HepG2 (cell line): ENCODE results near the gene TAAR5. TPM values are rescaled to one million over a fixed set of nuclear protein-coding genes. Genes with fewer than 3 reads are reported as not detected.

Source experiments
- ATAC-seq: fragments of 200-7000 bp; cut with Tn5 transposase; 3 replicates; pipeline ENCODE4 v1.9.1; 2020; ENCODE audit warnings: mild to moderate bottlenecking, moderate library complexity
- BruUV-seq: library from RNA; stranded (reverse); fragments of 400-500 nt; replicated peaks from 2 replicates; lab custom pipeline; 2021; lab: Mats Ljungman, UMichigan
- CTCF ChIA-PET: fragments of 300-600 bp; formaldehyde crosslinking; extraction: SDS; loops from one replicate; lab custom pipeline; 2021; ENCODE audit warnings: low total read pairs, inconsistent platforms, low intra/inter-chr PET ratio; lab: Yijun Ruan, JAX
- POLR2A ChIA-PET: fragments of 350-600 bp; sonication (Branson Sonifier 250); formaldehyde crosslinking; loops from one replicate; lab custom pipeline; 2020; ENCODE audit warnings: antibody characterized with exemption, inconsistent platforms; lab: Yijun Ruan, JAX
- DNase-seq: peaks from one replicate; pipeline ENCODE4 v3.0.0-alpha.2; 2015; ENCODE audit warnings: low spot score
- FAIRE-seq: peaks from 3 replicates; lab custom pipeline; 2011; peaks lifted over from hg19 to GRCh38; lab: Jason Lieb, UNC
- H2AFZ ChIP-seq: one replicate; pipeline ENCODE4 v1.6.1; 2011; ENCODE audit warnings: low read length, inconsistent platforms
- H3K27ac ChIP-seq: fragments of 300-600 bp; 3 replicates; pipeline ENCODE4 v1.8.0; 2011; ENCODE audit warnings: mixed run types, mild to moderate bottlenecking, mixed read lengths, low read length, inconsistent platforms; ENCODE audit not compliant: insufficient read depth; ENCODE audit errors: extremely low read length
- H3K27me3 ChIP-seq, 2 experiments: fragments of 200-600 bp in 1 of 2; 2 replicates in 1 of 2; 3 replicates in 1 of 2; pipeline versions ENCODE4 v1.6.0 to v1.8.0; 2011; ENCODE audit warnings: low read length in 2 of 2, mild to moderate bottlenecking in 2 of 2, moderate library complexity in 2 of 2, inconsistent platforms in 1 of 2; ENCODE audit not compliant: insufficient read depth in 2 of 2, control insufficient read depth in 1 of 2
- H3K36me3 ChIP-seq, 2 experiments: fragments of 200-600 bp in 1 of 2; replicated peaks in 1 of 2; 2 replicates in 1 of 2; 3 replicates in 1 of 2; pipeline versions ENCODE4 v1.5.1 to v1.8.0; 2011; ENCODE audit warnings: low read length in 2 of 2, inconsistent platforms in 1 of 2; ENCODE audit not compliant: insufficient read depth in 2 of 2, control insufficient read depth in 1 of 2
- H3K4me1 ChIP-seq: 2 replicates; pipeline ENCODE4 v1.5.1; 2012; ENCODE audit warnings: low read length, inconsistent platforms; ENCODE audit not compliant: insufficient read depth
- H3K4me2 ChIP-seq: 2 replicates; pipeline ENCODE4 v1.6.0; 2011; ENCODE audit warnings: low read depth, low read length, inconsistent platforms
- H3K4me3 ChIP-seq, 3 experiments: fragments of 200-600 bp in 1 of 3; sonication (generic), shearing (Covaris generic) in 1 of 3; replicated peaks in 1 of 3; 2 replicates each; pipeline ENCODE4 v1.5.1; 2011 to 2016; ENCODE audit warnings: low read length in 3 of 3, inconsistent platforms in 2 of 3, low read depth in 2 of 3, mild to moderate bottlenecking in 2 of 3, control low read depth in 1 of 3, mixed read lengths in 1 of 3; ENCODE audit not compliant: insufficient read depth in 1 of 3
- H3K79me2 ChIP-seq: one replicate; pipeline ENCODE4 v1.6.1; 2011; ENCODE audit warnings: low read length, inconsistent platforms; ENCODE audit not compliant: insufficient read depth
- H3K9ac ChIP-seq: 2 replicates; pipeline ENCODE4 v1.6.0; 2011; ENCODE audit warnings: mild to moderate bottlenecking, low read depth, low read length, inconsistent platforms; ENCODE audit not compliant: insufficient read depth
- H3K9me3 ChIP-seq: 2 replicates; pipeline ENCODE4 v1.5.1; 2012; ENCODE audit warnings: mild to moderate bottlenecking, low read length
- H4K20me1 ChIP-seq: 2 replicates; pipeline ENCODE4 v1.6.0; 2011; ENCODE audit warnings: inconsistent platforms, mild to moderate bottlenecking, low read length, moderate library complexity; ENCODE audit not compliant: insufficient read depth
- ATAD3A ChIP-seq: sonication (generic); formaldehyde crosslinking; IDR thresholded peaks from 2 replicates; pipeline ENCODE4 v1.4.0; 2020; ENCODE audit warnings: missing genetic modification reagents
- CENPX ChIP-seq: sonication (generic); formaldehyde crosslinking; IDR thresholded peaks from 2 replicates; pipeline ENCODE4 v1.9.0; 2021; ENCODE audit warnings: mild to moderate bottlenecking, missing genetic modification reagents, moderate library complexity
- GABPB1 ChIP-seq: IDR thresholded peaks from 2 replicates; pipeline ENCODE4 v1.6.1; 2016; ENCODE audit warnings: mild to moderate bottlenecking, missing genetic modification reagents, moderate library complexity, missing compliant biosample characterization
- GZF1 ChIP-seq: sonication (generic); formaldehyde crosslinking; IDR thresholded peaks from 2 replicates; pipeline ENCODE4 v1.5.1; 2020; ENCODE audit warnings: mild to moderate bottlenecking, missing genetic modification reagents
- HMG20B ChIP-seq: conservative IDR thresholded peaks from 2 replicates; pipeline ENCODE4 v1.6.1; 2016; ENCODE audit warnings: missing genetic modification reagents, missing compliant biosample characterization
- HOXA5 ChIP-seq: sonication (generic); formaldehyde crosslinking; IDR thresholded peaks from 2 replicates; pipeline ENCODE4 v1.4.0; 2020; ENCODE audit warnings: missing genetic modification reagents
- ISL2 ChIP-seq: sonication (generic); formaldehyde crosslinking; IDR thresholded peaks from 2 replicates; pipeline ENCODE4 v1.5.0; 2020; ENCODE audit warnings: missing genetic modification reagents
- JARID2 ChIP-seq: sonication (generic); formaldehyde crosslinking; IDR thresholded peaks from 2 replicates; pipeline ENCODE4 v1.8.1; 2023; ENCODE audit warnings: missing genetic modification reagents, inconsistent platforms; ENCODE audit not compliant: insufficient replicate concordance
- KLF6 ChIP-seq: IDR thresholded peaks from 2 replicates; pipeline ENCODE4 v1.8.0; 2016; ENCODE audit warnings: missing biosample characterization, missing genetic modification reagents
- NFIB ChIP-seq: sonication (generic); formaldehyde crosslinking; IDR thresholded peaks from 2 replicates; pipeline ENCODE4 v1.9.0; 2021; ENCODE audit warnings: missing genetic modification reagents, mild to moderate bottlenecking, borderline replicate concordance
- RARG ChIP-seq: sonication (generic); formaldehyde crosslinking; IDR thresholded peaks from 2 replicates; pipeline ENCODE4 v1.4.0; 2020; ENCODE audit warnings: low read depth, mild to moderate bottlenecking, missing genetic modification reagents
- TOPORS ChIP-seq: sonication (generic); formaldehyde crosslinking; IDR thresholded peaks from 2 replicates; pipeline ENCODE4 v1.8.0; 2023; ENCODE audit warnings: mild to moderate bottlenecking, missing genetic modification reagents
- ZBTB20 ChIP-seq: sonication (generic); formaldehyde crosslinking; IDR thresholded peaks from 2 replicates; pipeline ENCODE4 v1.8.1; 2023; ENCODE audit warnings: missing genetic modification reagents, low read depth, mild to moderate bottlenecking, borderline replicate concordance
- ZNF10 ChIP-seq: sonication (generic); formaldehyde crosslinking; IDR thresholded peaks from 2 replicates; pipeline ENCODE4 v1.4.0; 2020; ENCODE audit warnings: mild to moderate bottlenecking, low read depth, missing genetic modification reagents, borderline replicate concordance
- WGBS: methylation state at CpG from one replicate; pipeline ENCODE4 v1.1.6; 2017; ENCODE audit warnings: low lambda C conversion rate; 5-methylcytosine and 5-hydroxymethylcytosine counted together
- in situ Hi-C: cut with HindIII; loops from 2 replicates; pipeline ENCODE4 v1.10.0; 2017; ENCODE audit warnings: low pct_unique_long_range_greater_than_20kb; ENCODE audit not compliant: extremely low pct_ligation_motif_present
- intact Hi-C: fragments of 100-400 bp; cut with micrococcal nuclease; formaldehyde crosslinking; loops from one replicate; pipeline ENCODE4 v1.10.0; 2022; ENCODE audit not compliant: unreplicated experiment
- polyA plus RNA-seq, 8 experiments: library from polyadenylated mRNA; depleted of rRNA in 3 of 8; stranded (reverse) in 7 of 8; unstranded in 1 of 8; fragments of >200 nt; fragmentation: Illumina TruSeq in 4 of 8; extraction: Trizol in 4 of 8; gene quantifications; 2 replicates each; pipeline versions ENCODE4 v1.2.1 to v1.2.3, GENCODE V29; 2011 to 2016; ENCODE audit warnings: low read depth in 4 of 8, missing spikeins in 1 of 8, mixed read lengths in 1 of 8; ENCODE audit not compliant: insufficient read depth in 1 of 8
- total RNA-seq, 5 experiments: library from RNA; depleted of rRNA; stranded (reverse); fragments of >200 nt; fragmentation: Illumina TruSeq; extraction: Trizol; gene quantifications; 2 replicates each; pipeline ENCODE4 v1.2.3, GENCODE V29; 2016; ENCODE audit warnings: low read depth in 1 of 5

The TAAR5 gene
- total and polyA plus RNA-seq, 2 of the 13 experiments (the other 11 are each of a cell fraction or from before 2014, with no cell fraction given) = not detected

GRCh38 chr6:132552372-132552771 lies 37.2 kb downstream of the TAAR5 start, which contains the start of gene TAAR8 (continued):
- TF ChIP-seq HMG20B (no peak), KLF6 (no peak)

- DNase-seq (no peak), FAIRE-seq (no peak), ATAC-seq (no peak)
- H3K4me3 ChIP-seq = no peak overlapping the region
- POLR2A ChIA-PET = no interaction called here
- H3K9ac ChIP-seq = no peak overlapping the region
- no peaks in the 10 kb centered on the region for H3K27me3 ChIP-seq
- no peak overlapping the region for H3K4me2 ChIP-seq
- no peaks in the 10 kb centered on the region for H3K79me2 ChIP-seq
- no peaks in the 10 kb centered on the region for H3K4me1 ChIP-seq
- no TSS peak for BruUV-seq
- no peak overlapping the region for H2AFZ ChIP-seq
- no peak overlapping the region for H3K27ac ChIP-seq
- TF ChIP-seq CENPX (CRISPR knock-in tag) (no peak), JARID2 (CRISPR knock-in tag) (no peak), RARG (CRISPR knock-in tag) (no peak), HOXA5 (CRISPR knock-in tag) (no peak), ZBTB20 (CRISPR knock-in tag) (no peak), ZNF10 (no peak), ATAD3A (CRISPR knock-in tag) (no peak), GABPB1 (CRISPR knock-in tag) (no peak), GZF1 (CRISPR knock-in tag) (no peak), ISL2 (CRISPR knock-in tag) (no peak), NFIB (no peak), TOPORS (no peak)
- in situ Hi-C loops (no loop called here), intact Hi-C loops (no loop called here)
- H3K9me3 ChIP-seq = no peaks in the 10 kb centered on the region
- CTCF ChIA-PET = no interaction called here
- 15% methylated on average over 4 of the region's 4 CpGs for WGBS
- H3K36me3 ChIP-seq = no peaks in the 10 kb centered on the region
- no peaks in the 10 kb centered on the region for H4K20me1 ChIP-seq
These were observed 38.3 kb downstream of the TAAR5 start for GRCh38 chr6:132551214-132551613.
